22Rv1 (cell line): ENCODE measurements around the gene SYNPR.

Experiments
- H3K27ac ChIP-seq: fragments of 450-650 bp; 2 replicates; pipeline ENCODE4 v1.5.1; 2017
- CTCF ChIP-seq: fragments of 450-650 bp; IDR thresholded peaks from 2 replicates; pipeline ENCODE4 v1.5.1; 2017; ENCODE audit warnings: mild to moderate bottlenecking
- ZFX ChIP-seq: fragments of 450-650 bp; IDR thresholded peaks from 2 replicates; pipeline ENCODE4 v1.6.1; 2017; ENCODE audit warnings: antibody characterized with exemption, borderline replicate concordance

The SYNPR gene

GRCh38 chr3:63279005-63279841, 1.1 kb downstream of the SYNPR start:
- no peak for TF ChIP-seq CTCF
- no peak for TF ChIP-seq ZFX
- no peak overlapping the region for H3K27ac ChIP-seq

- TF ChIP-seq CTCF = no peak
- TF ChIP-seq ZFX = no peak
- H3K27ac ChIP-seq = no peak overlapping the region
Observed at GRCh38 chr3:63287610-63288009, 9.5 kb downstream of the SYNPR start.

- no peak overlapping the region for H3K27ac ChIP-seq
- TF ChIP-seq ZFX = no peak
- no peak for TF ChIP-seq CTCF
Observed at GRCh38 chr3:63290686-63291085, 12.6 kb downstream of the SYNPR start.

- TF ChIP-seq CTCF (no peak), ZFX (no peak)
- H3K27ac ChIP-seq = no peak overlapping the region
Observed at GRCh38 chr3:63294332-63294731, 16.2 kb downstream of the SYNPR start.

GRCh38 chr3:63295356-63295755, 17.2 kb downstream of the SYNPR start:
- TF ChIP-seq CTCF (no peak), ZFX (no peak)
- no peak overlapping the region for H3K27ac ChIP-seq

- H3K27ac ChIP-seq = no peak overlapping the region
- TF ChIP-seq ZFX (no peak), CTCF (no peak)
Observed at GRCh38 chr3:63295806-63296205, 17.7 kb downstream of the SYNPR start.

- no peak overlapping the region for H3K27ac ChIP-seq
- TF ChIP-seq ZFX (no peak), CTCF (no peak)
Observed at GRCh38 chr3:63296249-63296648, 18.1 kb downstream of the SYNPR start.
